Adrenal gland (tissue), 12 donors: ENCODE results near the gene ERN1. TPM values are rescaled to one million over a fixed set of nuclear protein-coding genes. Genes with fewer than 3 reads are reported as not detected.
A peak's percentile ranks its signal among the peaks of the same experiment; 100 is the strongest.

ENCODE experiments used
- DNase-seq, 7 donors: peaks; one replicate each; pipeline ENCODE4 v3.0.0-alpha.2; 2019 to 2020
- H3K27ac ChIP-seq, 5 donors: fragments of 200-600 bp; sonication (generic) in 4 of 5; 1 replicate in 3 of 5; 2 replicates in 2 of 5; pipeline versions ENCODE4 v1.5.1 to v1.8.0; 2016 to 2020; ENCODE audit warnings: mild to moderate bottlenecking in 1 of 5
- H3K27me3 ChIP-seq: fragments of 200-600 bp; 2 replicates; pipeline ENCODE4 v1.8.0; 2021
- H3K36me3 ChIP-seq, 2 donors: fragments of 200-600 bp; replicated peaks in 1 of 2; 1 replicate in 1 of 2; 2 replicates in 1 of 2; pipeline versions ENCODE4 v1.5.1 to v1.8.0; 2018 to 2022
- H3K4me1 ChIP-seq, 2 donors: fragments of 200-600 bp; replicated peaks in 1 of 2; 1 replicate in 1 of 2; 2 replicates in 1 of 2; pipeline versions ENCODE4 v1.5.1 to v1.8.0; 2018 to 2021
- H3K4me3 ChIP-seq, 4 donors: fragments of 200-600 bp; sonication (generic) in 3 of 4; one replicate each; pipeline ENCODE4 v1.5.1; 2016 to 2018
- H3K9me3 ChIP-seq, 3 donors: fragments of 200-600 bp; sonication (generic) in 1 of 3; replicated peaks in 1 of 3; 1 replicate in 2 of 3; 2 replicates in 1 of 3; pipeline versions ENCODE4 v1.5.1 to v1.8.0; 2016 to 2021
- CTCF ChIP-seq, 6 experiments: fragments of 450-650 bp in 4 of 6; fragments of 200-600 bp in 2 of 6; sonication (generic) in 1 of 6; IDR thresholded peaks; 1 replicate in 5 of 6; 2 replicates in 1 of 6; pipeline versions ENCODE4 v1.5.1 to v1.8.0; 2016 to 2021; ENCODE audit warnings: antibody characterized with exemption in 6 of 6, mild to moderate bottlenecking in 2 of 6, moderate library complexity in 1 of 6
- POLR2A ChIP-seq, 2 donors: fragments of 450-650 bp; IDR thresholded peaks; one replicate each; pipeline ENCODE4 v1.6.1; 2017; ENCODE audit warnings: antibody characterized with exemption in 2 of 2, mild to moderate bottlenecking in 2 of 2, moderate library complexity in 1 of 2
- WGBS, 4 donors: extraction: QIAGEN DNeasy Blood & Tissue Kit in 2 of 4; methylation state at CpG; one replicate each; pipeline versions ENCODE4 v1.1.5 to v1.1.7; 2013 to 2017; 5-methylcytosine and 5-hydroxymethylcytosine counted together
- intact Hi-C, 2 donors: fragments of 100-400 bp; cut with DNase I; formaldehyde crosslinking; loops; one replicate each; pipeline versions ENCODE4 v1.14.1 to v1.15.0; 2022 to 2023
- polyA plus RNA-seq, 3 donors: library from polyadenylated mRNA; stranded (reverse); fragments of 200-250 nt in 2 of 3; fragments of 350-450 nt in 1 of 3; fragmentation: Illumina TruSeq in 1 of 3; extraction: RNeasy Lipid Tissue Mini Kit (QIAGEN cat#74804) in 1 of 3; gene quantifications; one replicate each; pipeline ENCODE4 v1.2.3, GENCODE V29; 2013 to 2014
- total RNA-seq, 9 donors: library from RNA; depleted of rRNA in 4 of 9; stranded (reverse); fragments of >200 nt in 4 of 9; fragments of 120-200 nt in 1 of 9; fragmentation: NEBNext Ultra II Directional in 1 of 9; extraction: Animal tissue kit (Norgen Biotek cat#: 25700) in 1 of 9; gene quantifications; one replicate each; pipeline versions ENCODE4 v1.1.0 to v1.2.4, GENCODE V29; 2013 to 2023
- donor health status: healthy with polysubstance abuse.
- donor health status: Bipolar disorder and iron deficiency.
- donor health status: DM: yes; HTN: yes; CAD: no.
- donor health status: DM: no; HTN: no; CAD: no.
- donor health status: DM: no; HTN: no; CAD: no.
- donor health status: DM: yes; HTN: yes; CAD: no.

Gene ERN1
- total and polyA plus RNA-seq, 12 donors: 31.9 to 205 (median 63.1) TPM

GRCh38 chr17:64065161-64065560, 64.8 kb downstream of the ERN1 start:
- H3K27ac ChIP-seq: peak overlapping the region in 2 of 5 donors; percentile 32 to 75
- H3K27me3 ChIP-seq: no peaks in the 10 kb centered on the region
- peaks cover 0 to 77% of the 10 kb centered on the region in 2 donors for H3K36me3 ChIP-seq
- intact Hi-C loops: loop anchor here in 1 of 2 donors (10.0 kb wide), 2 partner anchors 70 to 220 kb away; partner anchors contain the start of gene ERN1
- H3K9me3 ChIP-seq: no peaks in the 10 kb centered on the region
- DNase-seq: no peak
- H3K4me1 ChIP-seq: peaks cover 8 to 47% of the 10 kb centered on the region in 2 donors
- 87 to 93% (median 89%) methylated on average over 6 to 8 of the region's 8 CpGs for WGBS, 4 donors
- H3K4me3 ChIP-seq: no peak overlapping the region
- TF ChIP-seq POLR2A (IDR thresholded peaks at IDR 0.05) (no peak), CTCF (IDR thresholded peaks at IDR 0.05) (no peak)

GRCh38 chr17:64064331-64064730, 65.6 kb downstream of the ERN1 start:
- DNase-seq: peak; percentile 51 to 79 (median 62)
- H3K27me3 ChIP-seq: no peaks in the 10 kb centered on the region
- TF ChIP-seq CTCF (IDR thresholded peaks at IDR 0.05) (no peak), POLR2A (IDR thresholded peaks at IDR 0.05) (no peak)
- 68 to 78% (median 72%) methylated on average over 9 of the region's 9 CpGs for WGBS, 4 donors
- peaks cover 8 to 47% of the 10 kb centered on the region in 2 donors for H3K4me1 ChIP-seq
- peaks cover 0 to 78% of the 10 kb centered on the region in 2 donors for H3K36me3 ChIP-seq
- no peak overlapping the region for H3K4me3 ChIP-seq
- H3K9me3 ChIP-seq: no peaks in the 10 kb centered on the region
- intact Hi-C loops: loop anchor here in 1 of 2 donors (10.0 kb wide), 2 partner anchors 70 to 220 kb away; partner anchors contain the start of gene ERN1
- H3K27ac ChIP-seq: peak overlapping the region in 4 of 5 donors; percentile 35 to 75 (median 62)

GRCh38 chr17:64063766-64064224, 66.1 kb downstream of the ERN1 start:
- Histone ChIP-seq H3K27me3 (no peaks in the 10 kb centered on the region), H3K4me3 (no peak overlapping the region), H3K27ac (peak overlapping the region in 4 of 5 donors; percentile 35 to 75 (median 62)), H3K9me3 (no peaks in the 10 kb centered on the region), H3K4me1 (peaks cover 8 to 47% of the 10 kb centered on the region in 2 donors), H3K36me3 (peaks cover 0 to 78% of the 10 kb centered on the region in 2 donors)
- intact Hi-C loops: loop anchor here in 1 of 2 donors (10.0 kb wide), 2 partner anchors 71 to 221 kb away; partner anchors contain the start of gene ERN1
- WGBS, 4 donors: 38 to 58% (median 43%) methylated on average over 9 to 16 of the region's 16 CpGs
- TF ChIP-seq CTCF (IDR thresholded peaks at IDR 0.05) (peak; percentile 23 to 67 (median 54)), POLR2A (IDR thresholded peaks at IDR 0.05) (peak in 1 of 2 donors; percentile 5)
- DNase-seq: peak; percentile 58 to 85 (median 73)

- WGBS, 4 donors: 40 to 58% (median 48%) methylated on average over 5 of the region's 5 CpGs
Measured at GRCh38 chr17:64063088-64063487, 66.9 kb downstream of the ERN1 start.

More at GRCh38 chr17:64063088-64063487, 66.9 kb downstream of the ERN1 start:
- no peak for DNase-seq
- H3K9me3 ChIP-seq: no peaks in the 10 kb centered on the region
- H3K36me3 ChIP-seq: peaks cover 0 to 77% of the 10 kb centered on the region in 2 donors
- no peak overlapping the region for H3K4me3 ChIP-seq
- no peaks in the 10 kb centered on the region for H3K27me3 ChIP-seq
- TF ChIP-seq POLR2A (IDR thresholded peaks at IDR 0.05) (no peak), CTCF (IDR thresholded peaks at IDR 0.05) (no peak)
- peaks cover 8 to 47% of the 10 kb centered on the region in 2 donors for H3K4me1 ChIP-seq
- intact Hi-C loops: loop anchor here in 1 of 2 donors (10.0 kb wide), 2 partner anchors 72 to 222 kb away; partner anchors contain the start of gene ERN1
- H3K27ac ChIP-seq: peak overlapping the region in 4 of 5 donors; percentile 35 to 75 (median 62)
